Choroid plexus epithelial cell (primary cell): ENCODE data around the gene RBM48.
"Not testable (repeated sequence)": the region's sequence is repeated elsewhere in the genome, so short reads cannot be mapped to it uniquely, and the experiment has no call there.

Source experiments
- DNase-seq: peaks from one replicate; pipeline ENCODE4 v3.0.0-alpha.2; 2010; ENCODE audit warnings: low read depth
- H3K4me3 ChIP-seq: 2 replicates; pipeline ENCODE4 v1.5.1; 2011; ENCODE audit warnings: low read depth, mild to moderate bottlenecking, control low read depth, low read length, moderate library complexity
- CTCF ChIP-seq: conservative IDR thresholded peaks from 2 replicates; pipeline ENCODE4 v1.5.1; 2011; ENCODE audit warnings: low read depth, mild to moderate bottlenecking, control low read depth, inconsistent platforms, low read length, moderate library complexity

The RBM48 gene

GRCh38 chr7:92517631-92518030 lies 11.0 kb upstream of the RBM48 start:
- DNase-seq = peak; percentile 14
- no peak overlapping the region for H3K4me3 ChIP-seq
- TF ChIP-seq CTCF = no peak

- H3K4me3 ChIP-seq = no peak overlapping the region
- DNase-seq = no peak
- no peak for TF ChIP-seq CTCF
Observed at GRCh38 chr7:92520024-92520423, 8.6 kb upstream of the RBM48 start.

GRCh38 chr7:92523110-92523509 lies 5.5 kb upstream of the RBM48 start:
- no peak for TF ChIP-seq CTCF
- H3K4me3 ChIP-seq = no peak overlapping the region

GRCh38 chr7:92527300-92528187 lies 1.1 kb upstream of the RBM48 start:
- H3K4me3 ChIP-seq = peak overlapping the region; percentile 89
- peak; percentile 42 for DNase-seq
- TF ChIP-seq CTCF = no peak

More at GRCh38 chr7:92523110-92523509, 5.5 kb upstream of the RBM48 start:
- no peak for DNase-seq

GRCh38 chr7:92528958-92529264 lies 316 bp downstream of the RBM48 start:
- TF ChIP-seq CTCF = no peak
- no peak for DNase-seq
- peak overlapping the region; percentile 93 for H3K4me3 ChIP-seq

GRCh38 chr7:92534572-92534971 lies 6.0 kb downstream of the RBM48 start:
- no peak for DNase-seq
- TF ChIP-seq CTCF = no peak
- no peak overlapping the region for H3K4me3 ChIP-seq

GRCh38 chr7:92543542-92543941 lies 14.9 kb downstream of the RBM48 start:
- DNase-seq, H3K4me3 ChIP-seq: not testable (repeated sequence)

GRCh38 chr7:92545116-92545515 lies 16.5 kb downstream of the RBM48 start:
- H3K4me3 ChIP-seq, DNase-seq: not testable (repeated sequence)
